ENCODE measurements around the gene ANK3. TPM values are rescaled to one million over a fixed set of nuclear protein-coding genes. Genes with fewer than 3 reads are reported as not detected.
A peak's percentile ranks its signal among the peaks of the same experiment; 100 is the strongest.
"Not testable (repeated sequence)": the region's sequence is repeated elsewhere in the genome, so short reads cannot be mapped to it uniquely, and the experiment has no call there.

ANK3 gene
- total RNA-seq, 2 donors from 2014 or later, result 189 to 198 TPM

DNA sequence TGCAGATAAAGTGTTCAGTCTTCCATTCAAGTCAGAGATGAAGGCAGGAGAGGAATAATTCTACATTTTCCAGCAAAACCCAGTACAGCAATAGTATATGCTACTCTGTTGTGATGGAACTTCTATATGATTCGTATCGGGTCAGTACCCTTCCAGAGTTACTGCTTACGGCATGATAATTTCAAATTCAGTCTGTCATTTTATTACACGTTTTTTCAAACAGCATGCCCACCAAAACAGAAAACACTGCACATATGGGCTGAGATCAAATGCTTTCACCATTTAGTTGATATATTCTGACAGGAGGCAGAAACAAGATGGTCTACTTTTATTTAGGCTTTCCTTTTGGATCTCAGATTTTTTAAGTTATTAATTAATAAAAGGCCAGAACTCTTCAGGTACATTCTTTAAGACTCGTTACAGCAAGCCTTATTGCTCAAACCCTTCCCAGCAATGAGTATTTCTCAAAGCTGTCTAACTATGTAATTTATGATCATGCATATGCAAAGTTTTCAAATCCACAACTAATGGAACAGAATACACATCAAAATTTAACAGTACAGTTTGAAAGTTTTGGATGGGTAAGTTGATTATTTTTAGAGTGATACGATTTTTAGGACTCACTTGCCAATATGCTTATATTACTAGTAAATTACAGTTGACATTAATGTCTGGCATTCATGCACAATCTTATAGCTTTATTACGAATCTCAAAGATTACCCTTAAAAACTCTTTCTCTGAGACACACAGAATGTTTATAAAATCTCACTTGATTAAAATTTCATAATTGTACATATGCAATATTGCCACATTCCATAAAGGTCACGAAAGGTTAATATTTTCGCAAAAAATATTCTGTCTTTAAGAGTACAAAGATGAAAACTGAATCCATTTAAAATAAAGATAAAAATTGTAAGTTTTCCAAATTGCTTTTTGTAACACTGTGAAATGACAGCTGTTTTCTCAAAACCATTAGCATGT is 91.0 kb downstream of the ANK3 start:
- H3K27ac ChIP-seq, result peak overlapping the region; percentile 80 to 88
- H3K36me3 ChIP-seq, result no peaks in the 10 kb centered on the region
- peak overlapping the region; percentile 43 to 46 for H3K4me3 ChIP-seq
- no peak for TF ChIP-seq CTCF (IDR thresholded peaks at IDR 0.05)
- no peaks in the 10 kb centered on the region for H3K27me3 ChIP-seq
- no peak for DNase-seq (ENCODE audit: low spot score)
- peaks cover 0 to 19% of the 10 kb centered on the region in 2 donors for H3K4me1 ChIP-seq
- no peaks in the 10 kb centered on the region for H3K9me3 ChIP-seq

DNA sequence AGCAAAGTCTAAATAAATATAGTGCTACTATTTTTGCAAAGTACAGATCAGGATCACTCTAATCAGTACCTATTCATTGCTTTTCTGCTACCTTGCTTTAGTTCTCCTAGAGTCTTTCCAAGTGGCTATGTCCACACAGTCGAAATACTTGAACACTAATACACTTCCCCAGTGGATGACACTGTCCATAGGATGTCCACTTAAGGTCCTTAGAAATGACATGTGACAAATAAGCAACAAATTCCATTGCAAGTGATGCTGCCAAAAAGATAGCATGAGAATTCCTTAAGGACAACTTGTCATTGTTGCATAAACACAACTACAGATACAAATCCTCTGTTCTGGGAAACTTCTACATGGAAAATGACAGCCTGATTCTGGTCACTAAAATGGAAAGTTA is 93.6 kb downstream of the ANK3 start:
- H3K36me3 ChIP-seq, result no peaks in the 10 kb centered on the region
- peaks cover 0 to 43% of the 10 kb centered on the region in 2 donors for H3K4me1 ChIP-seq
- no peak for TF ChIP-seq CTCF (IDR thresholded peaks at IDR 0.05)
- peak overlapping the region; percentile 80 to 88 for H3K27ac ChIP-seq
- no peak for DNase-seq (ENCODE audit: low spot score)
- no peak overlapping the region for H3K4me3 ChIP-seq
- H3K9me3 ChIP-seq, result no peaks in the 10 kb centered on the region
- H3K27me3 ChIP-seq, result no peaks in the 10 kb centered on the region

- Histone ChIP-seq H3K4me1 (peaks cover 0 to 51% of the 10 kb centered on the region in 2 donors), H3K4me3 (no peak overlapping the region), H3K36me3 (no peaks in the 10 kb centered on the region), H3K27me3 (no peaks in the 10 kb centered on the region), H3K9me3 (no peaks in the 10 kb centered on the region), H3K27ac (peak overlapping the region; percentile 80 to 88)
- TF ChIP-seq CTCF (IDR thresholded peaks at IDR 0.05), result no peak
- DNase-seq (ENCODE audit: low spot score), result no peak
These were observed 94.4 kb downstream of the ANK3 start for GRCh38 chr10:60295028-60295937.

- no peak for DNase-seq (ENCODE audit: low spot score)
- TF ChIP-seq CTCF (IDR thresholded peaks at IDR 0.05), result no peak
- H3K9me3 ChIP-seq, result no peaks in the 10 kb centered on the region
- peak overlapping the region; percentile 65 to 88 for H3K27ac ChIP-seq
- H3K4me1 ChIP-seq, result peaks cover 0 to 67% of the 10 kb centered on the region in 2 donors
- H3K27me3 ChIP-seq, result no peaks in the 10 kb centered on the region
- H3K4me3 ChIP-seq, result no peak overlapping the region
- no peaks in the 10 kb centered on the region for H3K36me3 ChIP-seq
These were observed 96.0 kb downstream of the ANK3 start for GRCh38 chr10:60293581-60294175.

DNA sequence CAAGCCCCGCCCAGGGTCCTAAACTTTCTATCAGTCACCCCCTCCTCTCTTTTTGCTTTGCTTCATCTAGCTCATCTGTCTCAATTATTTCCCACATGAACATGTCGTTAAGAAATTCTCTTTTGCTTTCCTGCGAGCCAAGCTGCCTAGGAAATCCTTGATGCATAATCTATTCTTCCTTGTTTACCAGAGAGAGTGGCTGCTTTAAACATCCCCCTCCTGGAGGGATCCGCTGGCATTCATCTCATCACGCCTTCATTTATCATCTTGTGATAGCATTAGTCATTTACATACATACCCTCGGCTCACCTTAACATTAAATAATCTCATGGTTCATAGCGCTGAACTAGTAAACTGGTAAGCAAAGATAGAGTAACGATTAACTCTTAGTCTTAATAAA is 96.7 kb downstream of the ANK3 start:
- Histone ChIP-seq H3K9me3 (no peaks in the 10 kb centered on the region), H3K36me3 (no peaks in the 10 kb centered on the region), H3K27ac (peak overlapping the region; percentile 65 to 88), H3K27me3 (no peaks in the 10 kb centered on the region), H3K4me3 (no peak overlapping the region), H3K4me1 (peaks cover 0 to 74% of the 10 kb centered on the region in 2 donors)
- DNase-seq (ENCODE audit: low spot score), result no peak
- no peak for TF ChIP-seq CTCF (IDR thresholded peaks at IDR 0.05)

- not testable (repeated sequence) for H3K27me3 ChIP-seq; H3K9me3 ChIP-seq; H3K36me3 ChIP-seq; H3K4me3 ChIP-seq; DNase-seq (ENCODE audit: low spot score)
- H3K4me1 ChIP-seq, result peaks cover 0 to 79% of the 10 kb centered on the region in 2 donors
- H3K27ac ChIP-seq, result peak overlapping the region; percentile 65 to 88
These were observed 97.1 kb downstream of the ANK3 start for GRCh38 chr10:60292536-60292935.
